SK-N-SH (cell line): Measurements from ENCODE around the gene SAMD4A. TPM values are rescaled to one million over a fixed set of nuclear protein-coding genes. Genes with fewer than 3 reads are reported as not detected.

Source experiments
- CTCF ChIA-PET: fragments of 300-600, 350-600 bp; formaldehyde crosslinking; extraction: SDS; loops from one replicate; lab custom pipeline; 2021; lab: Yijun Ruan, JAX
- POLR2A ChIA-PET: fragments of 350-600 bp; sonication (Branson Sonifier 250); formaldehyde crosslinking; extraction: SDS; loops from one replicate; lab custom pipeline; 2020; ENCODE audit warnings: antibody characterized with exemption, inconsistent platforms; lab: Yijun Ruan, JAX
- DNase-seq: peaks from one replicate; pipeline ENCODE4 v3.0.0; 2012
- H2AFZ ChIP-seq: fragments of 200-600 bp; sonication (generic); 2 replicates; pipeline ENCODE4 v1.8.1; 2016; ENCODE audit warnings: antibody characterized with exemption, mild to moderate bottlenecking, low read depth
- H3F3A ChIP-seq: fragments of 200-600 bp; sonication (generic); replicated peaks from 2 replicates; pipeline ENCODE3; 2016; ENCODE audit warnings: antibody characterized with exemption, mild to moderate bottlenecking; ENCODE audit not compliant: insufficient read depth
- H3K27ac ChIP-seq, 2 experiments: fragments of 200-500 bp in 1 of 2; fragments of 200-600 bp in 1 of 2; sonication (Bioruptor generic) in 1 of 2; sonication (generic), shearing (Covaris generic) in 1 of 2; 2 replicates each; pipeline versions ENCODE4 v1.5.1 to v1.6.1; 2014 to 2016; ENCODE audit warnings: low read depth in 2 of 2, inconsistent platforms in 1 of 2, low read length in 1 of 2, mild to moderate bottlenecking in 1 of 2, mixed read lengths in 1 of 2
- H3K27me3 ChIP-seq: fragments of 200-600 bp; sonication (generic), shearing (Covaris generic); 2 replicates; pipeline ENCODE4 v1.6.1; 2016; ENCODE audit warnings: mixed run types; ENCODE audit not compliant: insufficient read depth
- H3K36me3 ChIP-seq, 2 experiments: fragments of 200-500 bp in 1 of 2; fragments of 200-600 bp in 1 of 2; sonication (Bioruptor generic) in 1 of 2; sonication (generic) in 1 of 2; replicated peaks in 1 of 2; 2 replicates each; pipeline versions ENCODE3 to v1.5.1; 2014 to 2016; ENCODE audit warnings: low read length in 1 of 2, mild to moderate bottlenecking in 1 of 2; ENCODE audit not compliant: insufficient read depth in 2 of 2, control insufficient read depth in 1 of 2
- H3K4me1 ChIP-seq, 2 experiments: fragments of 200-500 bp in 1 of 2; fragments of 200-600 bp in 1 of 2; sonication (Bioruptor generic) in 1 of 2; sonication (generic), shearing (Covaris generic) in 1 of 2; 2 replicates each; pipeline versions ENCODE4 v1.5.1 to v1.6.1; 2014 to 2016; ENCODE audit warnings: low read depth in 1 of 2, low read length in 1 of 2, mixed run types in 1 of 2; ENCODE audit not compliant: insufficient read depth in 2 of 2, control insufficient read depth in 1 of 2
- H3K4me2 ChIP-seq: fragments of 200-600 bp; sonication (generic), shearing (Covaris generic); 2 replicates; pipeline ENCODE4 v1.6.1; 2017; ENCODE audit warnings: mixed run types
- H3K4me3 ChIP-seq, 2 experiments: fragments of 200-500 bp in 1 of 2; fragments of 200-600 bp in 1 of 2; sonication (Bioruptor generic) in 1 of 2; sonication (generic), shearing (Covaris generic) in 1 of 2; 2 replicates each; pipeline versions ENCODE4 v1.5.1 to v1.8.1; 2014 to 2016; ENCODE audit warnings: low read depth in 2 of 2, inconsistent platforms in 1 of 2, low read length in 1 of 2, mild to moderate bottlenecking in 1 of 2, mixed read lengths in 1 of 2, moderate library complexity in 1 of 2
- H3K79me2 ChIP-seq: fragments of 200-600 bp; sonication (generic); 2 replicates; pipeline ENCODE4 v1.8.1; 2017; ENCODE audit warnings: mild to moderate bottlenecking; ENCODE audit not compliant: insufficient read depth
- H3K9ac ChIP-seq: fragments of 200-600 bp; sonication (generic); 2 replicates; pipeline ENCODE4 v1.6.1; 2017; ENCODE audit warnings: mixed run types
- H3K9me2 ChIP-seq: fragments of 200-600 bp; sonication (generic); 2 replicates; pipeline ENCODE4 v1.6.1; 2017; ENCODE audit warnings: mixed run types
- H3K9me3 ChIP-seq: fragments of 200-600 bp; sonication (generic); 2 replicates; pipeline ENCODE4 v1.6.1; 2017; ENCODE audit warnings: mixed run types, mild to moderate bottlenecking, moderate library complexity
- H4K20me1 ChIP-seq: fragments of 200-600 bp; sonication (generic); 2 replicates; pipeline ENCODE4 v1.6.1; 2017; ENCODE audit warnings: mild to moderate bottlenecking, mixed run types; ENCODE audit not compliant: insufficient read depth
- CHD2 ChIP-seq: fragments of 150-350 bp; IDR thresholded peaks from 2 replicates; pipeline ENCODE4 v1.6.1; 2018; ENCODE audit warnings: low read length; ENCODE audit not compliant: partially characterized antibody
- EP300 ChIP-seq, 2 experiments: IDR thresholded peaks; 2 replicates each; pipeline versions ENCODE4 v1.4.0 to v1.6.1; 2012; ENCODE audit warnings: borderline replicate concordance in 1 of 2, low read depth in 1 of 2, low read length in 1 of 2
- EZH2phosphoT487 ChIP-seq: fragments of 200-600 bp; sonication (generic); IDR thresholded peaks from 2 replicates; pipeline ENCODE4 v1.6.1; 2017; ENCODE audit warnings: low read depth, mixed run types, mild to moderate bottlenecking, antibody characterized with exemption, moderate library complexity, borderline replicate concordance
- FOXM1 ChIP-seq: IDR thresholded peaks from 2 replicates; pipeline ENCODE4 v1.4.0; 2012; ENCODE audit warnings: low read depth, mild to moderate bottlenecking
- GABPA ChIP-seq: IDR thresholded peaks from 2 replicates; pipeline ENCODE4 v1.4.0; 2012; ENCODE audit warnings: low read depth, mild to moderate bottlenecking
- JUND ChIP-seq: IDR thresholded peaks from 2 replicates; pipeline ENCODE4 v1.4.0; 2012
- NRF1 ChIP-seq: IDR thresholded peaks from 2 replicates; pipeline ENCODE4 v1.6.1; 2012; ENCODE audit warnings: low read depth, mild to moderate bottlenecking, low read length
- POLR2AphosphoS5 ChIP-seq: IDR thresholded peaks from 2 replicates; pipeline ENCODE4 v1.6.1; 2012; ENCODE audit warnings: low read depth, low read length
- RCOR1 ChIP-seq: fragments of 150-350 bp; IDR thresholded peaks from 2 replicates; pipeline ENCODE4 v1.6.1; 2017; ENCODE audit warnings: antibody characterized with exemption, low read length
- RXRA ChIP-seq: IDR thresholded peaks from 2 replicates; pipeline ENCODE4 v1.4.0; 2012; ENCODE audit warnings: low read depth, mild to moderate bottlenecking, borderline replicate concordance
- SIN3A ChIP-seq: IDR thresholded peaks from 2 replicates; pipeline ENCODE4 v1.6.1; 2012; ENCODE audit warnings: low read depth, mild to moderate bottlenecking, low read length, moderate library complexity, borderline replicate concordance
- TEAD4 ChIP-seq: IDR thresholded peaks from 2 replicates; pipeline ENCODE4 v1.4.0; 2012; ENCODE audit warnings: mild to moderate bottlenecking, borderline replicate concordance; ENCODE audit not compliant: insufficient read depth
- YY1 ChIP-seq: IDR thresholded peaks from 2 replicates; pipeline ENCODE4 v1.4.0; 2012; ENCODE audit warnings: low read depth, mild to moderate bottlenecking
- WGBS: methylation state at CpG from one replicate; pipeline ENCODE4 v1.1.6; 2017; ENCODE audit warnings: low lambda C conversion rate; 5-methylcytosine and 5-hydroxymethylcytosine counted together
- polyA plus RNA-seq, 3 experiments: library from polyadenylated mRNA; depleted of rRNA; stranded (reverse); fragments of >200 nt; gene quantifications; 2 replicates each; pipeline ENCODE4 v1.2.3, GENCODE V29; 2012
- TF ChIP-seq, protein P1 (sequence below): IDR thresholded peaks from 2 replicates; pipeline ENCODE4 v1.4.0; 2012; ENCODE audit warnings: low read depth
- TF ChIP-seq, protein P2 (sequence below): fragments of 150-350 bp; IDR thresholded peaks from 2 replicates; pipeline ENCODE4 v1.6.1; 2016; ENCODE audit warnings: mild to moderate bottlenecking, low read depth, low read length

The SAMD4A gene
- polyA plus RNA-seq, 1 of the 3 experiments (the other 2 are of a cell fraction) = 5.0 TPM

DNA sequence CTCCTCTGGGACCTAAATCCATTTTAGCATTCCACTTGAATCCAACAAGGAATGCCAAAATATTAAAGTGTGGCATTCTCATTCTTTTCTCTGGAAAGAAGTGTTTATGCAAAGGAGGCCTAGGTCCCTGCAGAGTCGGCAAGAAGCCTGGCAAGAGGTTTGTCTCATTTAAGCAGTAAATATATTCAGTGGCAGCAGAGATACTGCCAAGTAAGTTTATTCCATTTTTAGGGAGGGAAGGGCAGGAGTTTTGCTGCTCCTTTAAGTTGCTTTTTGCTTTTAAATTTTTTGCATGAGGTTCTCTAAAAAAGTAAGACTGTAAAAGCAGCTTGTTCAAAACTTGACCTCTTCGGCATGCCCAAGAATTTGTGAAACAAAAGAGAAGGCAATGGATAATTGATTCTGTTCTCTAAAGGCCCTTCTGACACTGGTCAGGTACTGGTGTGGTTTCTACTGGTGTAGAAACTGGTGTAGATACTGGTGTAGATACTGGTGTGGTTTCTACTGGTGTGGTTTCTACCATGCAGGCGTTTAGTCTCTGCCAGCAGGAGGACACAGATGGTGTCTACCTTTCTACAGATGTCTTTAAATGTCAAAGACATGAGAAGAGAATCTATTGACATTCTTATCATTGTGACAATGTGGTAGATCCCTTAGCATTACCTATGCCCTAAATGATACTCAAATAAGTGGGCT, 107.3 kb downstream of the SAMD4A start:
- no peak for TF ChIP-seq POLR2AphosphoS5
- TF ChIP-seq TEAD4 = no peak
- TF ChIP-seq, protein P1, sequence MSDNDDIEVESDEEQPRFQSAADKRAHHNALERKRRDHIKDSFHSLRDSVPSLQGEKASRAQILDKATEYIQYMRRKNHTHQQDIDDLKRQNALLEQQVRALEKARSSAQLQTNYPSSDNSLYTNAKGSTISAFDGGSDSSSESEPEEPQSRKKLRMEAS = no peak
- TF ChIP-seq FOXM1 = no peak
- TF ChIP-seq GABPA = no peak
- no peak for TF ChIP-seq YY1
- no peak for TF ChIP-seq RCOR1
- TF ChIP-seq SIN3A = no peak
- TF ChIP-seq RXRA = no peak
- no peak for TF ChIP-seq CHD2
- TF ChIP-seq EP300 (IDR thresholded peaks at IDR 0.05; ENCODE audit: borderline replicate concordance in 1 of 2, low read depth in 1 of 2, low read length in 1 of 2) = no peak
- no peak for TF ChIP-seq JUND
- TF ChIP-seq, protein P2, sequence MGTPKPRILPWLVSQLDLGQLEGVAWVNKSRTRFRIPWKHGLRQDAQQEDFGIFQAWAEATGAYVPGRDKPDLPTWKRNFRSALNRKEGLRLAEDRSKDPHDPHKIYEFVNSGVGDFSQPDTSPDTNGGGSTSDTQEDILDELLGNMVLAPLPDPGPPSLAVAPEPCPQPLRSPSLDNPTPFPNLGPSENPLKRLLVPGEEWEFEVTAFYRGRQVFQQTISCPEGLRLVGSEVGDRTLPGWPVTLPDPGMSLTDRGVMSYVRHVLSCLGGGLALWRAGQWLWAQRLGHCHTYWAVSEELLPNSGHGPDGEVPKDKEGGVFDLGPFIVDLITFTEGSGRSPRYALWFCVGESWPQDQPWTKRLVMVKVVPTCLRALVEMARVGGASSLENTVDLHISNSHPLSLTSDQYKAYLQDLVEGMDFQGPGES = no peak
- no peak for TF ChIP-seq NRF1
- no peak for TF ChIP-seq EZH2phosphoT487
- peaks cover 28% of the 10 kb centered on the region for H3F3A ChIP-seq
- H3K36me3 ChIP-seq = no peaks in the 10 kb centered on the region
- no peak overlapping the region for H3K4me3 ChIP-seq
- ChIA-PET POLR2A (no interaction called here), CTCF (interaction anchor here (1.2 kb wide), 2 partner anchors 12 to 17 kb away, joined by 3 to 4 read pairs; no protein-coding TSS in a partner anchor)
- H3K79me2 ChIP-seq = peaks cover 88% of the 10 kb centered on the region
- DNase-seq = no peak
- peaks cover 30% of the 10 kb centered on the region; the same call in 1 of the 2 replicates for H4K20me1 ChIP-seq
- H3K27ac ChIP-seq = 0 out of 4 replicates have a peak overlapping the region, but pooled peaks of 1 of the 2 experiments have one; percentile 10
- peaks cover 5 to 57% of the 10 kb centered on the region in 2 experiments; a peak in 3 of 4 replicates for H3K4me1 ChIP-seq
- H3K9me2 ChIP-seq = no peaks in the 10 kb centered on the region
- no peaks in the 10 kb centered on the region for H3K27me3 ChIP-seq
- H2AFZ ChIP-seq = no peak overlapping the region
- H3K9ac ChIP-seq = no peak overlapping the region
- WGBS = 39% methylated on average over 3 of the region's 3 CpGs
- no peak overlapping the region for H3K4me2 ChIP-seq
- H3K9me3 ChIP-seq = no peaks in the 10 kb centered on the region
